A549 (cell line): ENCODE results near the gene LECT2. TPM values are rescaled to one million over a fixed set of nuclear protein-coding genes. Genes with fewer than 3 reads are reported as not detected.

Experiments used
- ATAC-seq, 2 experiments: fragments of 200-7000 bp in 1 of 2; fragments of >200 bp in 1 of 2; cut with Nextera tagmentation in 1 of 2; cut with Tn5 transposase in 1 of 2; 3 replicates each; pipeline versions ENCODE4 v1.8.0 to v1.9.1; 2018 to 2020; ENCODE audit warnings: mild to moderate bottlenecking in 1 of 2, moderate library complexity in 1 of 2
- CTCF ChIA-PET: fragments of 300-600 bp; sonication (Branson Sonifier 250); formaldehyde crosslinking; extraction: SDS; loops from one replicate; lab custom pipeline; 2021; ENCODE audit warnings: antibody characterized with exemption, inconsistent platforms; lab: Yijun Ruan, JAX
- POLR2A ChIA-PET: fragments of 350-600 bp; formaldehyde crosslinking; extraction: SDS; loops from one replicate; lab custom pipeline; 2021; ENCODE audit warnings: antibody characterized with exemption, inconsistent platforms; lab: Yijun Ruan, JAX
- DNase-seq, 2 experiments: peaks; one replicate each; pipeline versions ENCODE4 v3.0.0 to v3.0.0-alpha.2; 2011 to 2016; ENCODE audit warnings: low read depth in 1 of 2, low spot score in 1 of 2
- FAIRE-seq: peaks from 2 replicates; lab custom pipeline; 2011; peaks lifted over from hg19 to GRCh38; lab: Jason Lieb, UNC
- H3K27ac ChIP-seq, 2 experiments: fragments of >200 bp; sonication (Bioruptor Twin); formaldehyde crosslinking; 3 replicates each; pipeline ENCODE4 v1.5.1; 2016 to 2017
- H3K4me1 ChIP-seq: fragments of >200 bp; sonication (Bioruptor Twin); formaldehyde crosslinking; 3 replicates; pipeline ENCODE4 v1.6.1; 2016
- H3K4me2 ChIP-seq: fragments of >200 bp; sonication (Bioruptor Twin); formaldehyde crosslinking; 3 replicates; pipeline ENCODE4 v1.6.1; 2016
- H3K4me3 ChIP-seq: fragments of >200 bp; sonication (Bioruptor Twin); formaldehyde crosslinking; 3 replicates; pipeline ENCODE4 v1.5.1; 2016
- H3K9me3 ChIP-seq: fragments of >200 bp; sonication (Bioruptor Twin); formaldehyde crosslinking; 3 replicates; pipeline ENCODE4 v1.6.1; 2016
- BHLHE40 ChIP-seq: IDR thresholded peaks from 2 replicates; pipeline ENCODE4 v1.6.1; 2012; ENCODE audit warnings: low read depth, low read length, inconsistent platforms
- CEBPB ChIP-seq, 2 experiments: fragments of >200 bp in 1 of 2; sonication (Bioruptor Twin) in 1 of 2; formaldehyde crosslinking in 1 of 2; IDR thresholded peaks; 2 replicates each; pipeline ENCODE4 v1.6.1; 2012 to 2016
- CHD4 ChIP-seq: fragments of 200-600 bp; sonication (generic); IDR thresholded peaks from 2 replicates; pipeline ENCODE4 v1.6.1; 2016; ENCODE audit warnings: antibody characterized with exemption, mild to moderate bottlenecking, borderline replicate concordance
- EHF ChIP-seq: fragments of 250-450 bp; sonication (Bioruptor Pico); IDR thresholded peaks from 2 replicates; pipeline ENCODE4 v1.5.0; 2020; ENCODE audit warnings: mild to moderate bottlenecking
- EP300 ChIP-seq, 2 experiments: fragments of >200 bp; sonication (Bioruptor Twin); formaldehyde crosslinking; IDR thresholded peaks; 2 replicates in 1 of 2; 3 replicates in 1 of 2; pipeline ENCODE4 v1.6.1; 2016 to 2017
- ESRRA ChIP-seq: fragments of 150-350 bp; IDR thresholded peaks from 2 replicates; pipeline ENCODE4 v1.6.1; 2014; ENCODE audit warnings: mild to moderate bottlenecking, low read length, borderline replicate concordance
- FOSL2 ChIP-seq, 2 experiments: fragments of 450-650 bp in 1 of 2; fragments of >200 bp in 1 of 2; sonication (Bioruptor Twin) in 1 of 2; formaldehyde crosslinking; IDR thresholded peaks; 2 replicates each; pipeline versions ENCODE4 v1.5.0 to v1.6.1; 2016 to 2020; ENCODE audit warnings: mild to moderate bottlenecking in 1 of 2, moderate library complexity in 1 of 2
- GATA3 ChIP-seq: IDR thresholded peaks from 2 replicates; pipeline ENCODE4 v1.6.1; 2012; ENCODE audit warnings: borderline replicate concordance
- HDAC2 ChIP-seq: fragments of 200-600 bp; sonication (generic); IDR thresholded peaks from 2 replicates; pipeline ENCODE4 v1.6.1; 2016
- HEYL ChIP-seq: fragments of 250-450 bp; sonication (Bioruptor Pico); IDR thresholded peaks from 2 replicates; pipeline ENCODE4 v1.8.0; 2021; ENCODE audit warnings: mild to moderate bottlenecking, moderate library complexity
- JUNB ChIP-seq: fragments of >200 bp; sonication (Bioruptor Twin); formaldehyde crosslinking; IDR thresholded peaks from 2 replicates; pipeline ENCODE4 v1.6.1; 2016
- KDM1A ChIP-seq: fragments of 200-600 bp; sonication (generic); IDR thresholded peaks from 2 replicates; pipeline ENCODE4 v1.6.1; 2016; ENCODE audit warnings: low read depth, mild to moderate bottlenecking
- MAFK ChIP-seq: fragments of 450-650 bp; IDR thresholded peaks from 2 replicates; pipeline ENCODE4 v1.6.1; 2014; ENCODE audit not compliant: partially characterized antibody
- NPAS2 ChIP-seq: fragments of 250-450 bp; sonication (Bioruptor Pico); IDR thresholded peaks from 2 replicates; pipeline ENCODE4 v1.8.0; 2022; ENCODE audit warnings: mild to moderate bottlenecking, moderate library complexity, borderline replicate concordance
- NR3C1 ChIP-seq: fragments of >200 bp; sonication (Bioruptor Twin); formaldehyde crosslinking; IDR thresholded peaks from 3 replicates; pipeline ENCODE4 v1.6.1; 2017
- PHF8 ChIP-seq: fragments of 200-600 bp; sonication (generic); IDR thresholded peaks from 2 replicates; pipeline ENCODE4 v1.6.1; 2016; ENCODE audit warnings: low read depth, mild to moderate bottlenecking, antibody characterized with exemption, moderate library complexity, borderline replicate concordance
- POLR2A ChIP-seq: IDR thresholded peaks from 2 replicates; pipeline ENCODE4 v1.6.1; 2012; ENCODE audit warnings: mild to moderate bottlenecking, low read length
- POLR2AphosphoS2 ChIP-seq: conservative IDR thresholded peaks from 2 replicates; pipeline ENCODE4 v1.6.1; 2012; ENCODE audit warnings: low read length, improper control_type of control experiment, inconsistent platforms
- RAD21 ChIP-seq, 2 experiments: fragments of >200 bp in 1 of 2; sonication (Bioruptor Twin) in 1 of 2; formaldehyde crosslinking in 1 of 2; IDR thresholded peaks in 1 of 2; conservative IDR thresholded peaks in 1 of 2; 2 replicates in 1 of 2; 3 replicates in 1 of 2; pipeline ENCODE4 v1.6.1; 2012 to 2018; ENCODE audit warnings: inconsistent platforms in 1 of 2
- RARB ChIP-seq: fragments of 250-450 bp; sonication (Bioruptor Pico); IDR thresholded peaks from 2 replicates; pipeline ENCODE4 v1.8.0; 2021; ENCODE audit warnings: mild to moderate bottlenecking, moderate library complexity
- RFX5 ChIP-seq: fragments of 450-650 bp; IDR thresholded peaks from 2 replicates; pipeline ENCODE4 v1.7.1; 2014; ENCODE audit warnings: antibody characterized with exemption, mild to moderate bottlenecking, moderate library complexity
- TFCP2L1 ChIP-seq: fragments of 250-450 bp; sonication (Bioruptor Pico); IDR thresholded peaks from 2 replicates; pipeline ENCODE4 v1.5.0; 2021; ENCODE audit warnings: mild to moderate bottlenecking
- ZC3H11A ChIP-seq: fragments of 450-650 bp; IDR thresholded peaks from 2 replicates; pipeline ENCODE4 v1.6.1; 2014; ENCODE audit warnings: antibody characterized with exemption, mild to moderate bottlenecking
- ZFP36 ChIP-seq: fragments of 450-650 bp; IDR thresholded peaks from 2 replicates; pipeline ENCODE4 v1.6.1; 2014; ENCODE audit warnings: borderline replicate concordance; ENCODE audit not compliant: partially characterized antibody
- ZSCAN20 ChIP-seq: fragments of 250-450 bp; sonication (Bioruptor Pico); IDR thresholded peaks from 2 replicates; pipeline ENCODE4 v1.8.0; 2022; ENCODE audit warnings: mild to moderate bottlenecking, moderate library complexity
- WGBS: methylation state at CpG from one replicate; pipeline ENCODE4 v1.1.6; 2017; ENCODE audit errors: missing lambda C conversion rate; 5-methylcytosine and 5-hydroxymethylcytosine counted together
- polyA minus RNA-seq: library from RNA; depleted of rRNA, polyadenylated mRNA; stranded (reverse); fragments of >200 nt; gene quantifications from 2 replicates; pipeline ENCODE4 v1.2.3, GENCODE V29; 2011; rRNA and poly(A)+ RNA removed
- polyA plus RNA-seq, 4 experiments: library from polyadenylated mRNA; depleted of rRNA in 3 of 4; stranded (reverse); fragments of >200 nt; fragmentation: RNase III in 1 of 4; extraction: RNeasy Plus Mini Kit Qiagen cat#74134 plus additional on column Dnase treatment in 1 of 4; gene quantifications; 2 replicates in 3 of 4; 3 replicates in 1 of 4; pipeline ENCODE4 v1.2.3, GENCODE V29; 2011 to 2017
- TF ChIP-seq, protein P1 (sequence below): IDR thresholded peaks from 2 replicates; pipeline ENCODE4 v1.6.1; 2012; ENCODE audit warnings: low read depth, borderline replicate concordance
- TF ChIP-seq, protein P2 (sequence below): fragments of 150-350 bp; IDR thresholded peaks from 2 replicates; pipeline ENCODE4 v1.6.1; 2014; ENCODE audit warnings: low read depth, mild to moderate bottlenecking, low read length
- TF ChIP-seq, protein P3 (sequence below): fragments of 250-450 bp; sonication (Bioruptor Pico); IDR thresholded peaks from 2 replicates; pipeline ENCODE4 v1.5.0; 2020; ENCODE audit warnings: low read depth, mild to moderate bottlenecking, moderate library complexity
- TF ChIP-seq, protein P4 (sequence below): fragments of 450-650 bp; IDR thresholded peaks from 2 replicates; pipeline ENCODE4 v1.6.1; 2014; ENCODE audit warnings: antibody characterized with exemption

The LECT2 gene
- polyA plus RNA-seq (2011; rRNA removed) (not detected in 2 replicates), polyA plus RNA-seq (2017; fragmentation: RNase III; extraction: RNeasy Plus Mini Kit Qiagen cat#74134 plus additional on column Dnase treatment) (not detected in 3 replicates), polyA minus RNA-seq (not detected in 2 replicates)
- polyA plus RNA-seq (2012; cell fraction: cytosol; rRNA removed), result not detected in 2 replicates
- polyA plus RNA-seq (2012; cell fraction: nucleus; rRNA removed), result not detected in 2 replicates

DNA sequence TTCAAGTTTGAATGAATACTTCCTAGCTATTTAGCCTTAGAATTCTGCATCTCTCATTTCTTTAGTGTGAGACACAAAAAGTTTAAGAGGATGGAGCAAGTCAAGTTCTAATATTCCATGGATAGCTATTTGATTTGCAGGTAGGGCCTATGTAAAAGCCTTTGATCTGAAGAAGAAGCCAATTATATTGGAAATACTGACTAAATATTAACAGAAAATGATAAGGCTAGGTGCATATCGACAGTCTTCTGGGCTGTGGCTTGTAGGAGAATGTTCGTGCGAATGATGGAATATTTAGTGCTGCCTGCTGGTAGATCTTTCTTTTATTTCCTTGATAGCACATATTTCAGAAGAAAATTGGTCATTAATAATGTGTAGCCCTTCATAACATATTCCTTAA, at the start of gene LECT2:
LECT2 (minus strand) TSS at position 85 of the 400 bp plus-strand sequence. CDS start 150 bp downstream, outside the sequence.
- CTCF ChIA-PET, result no interaction called here
- no peak within 1 kb of the TSS for H3K27ac ChIP-seq
- no peaks in the 10 kb centered on the region for H3K4me1 ChIP-seq
- DNase-seq (no peak), FAIRE-seq (no peak), ATAC-seq (no peak)
- POLR2A ChIA-PET, result no interaction called here
- WGBS, result 94% methylated on average over 3 of the region's 3 CpGs
- no peak for TF ChIP-seq EHF (CRISPR knock-in tag)
- TF ChIP-seq RFX5, result no peak
- no peak for TF ChIP-seq HDAC2
- no peak for TF ChIP-seq RAD21 (conservative IDR thresholded peaks at IDR 0.05 in 1 of 2, IDR thresholded peaks at IDR 0.05 in 1 of 2)
- no peak for TF ChIP-seq JUNB
- no peak for TF ChIP-seq ZSCAN20 (CRISPR knock-in tag)
- TF ChIP-seq, protein P1, sequence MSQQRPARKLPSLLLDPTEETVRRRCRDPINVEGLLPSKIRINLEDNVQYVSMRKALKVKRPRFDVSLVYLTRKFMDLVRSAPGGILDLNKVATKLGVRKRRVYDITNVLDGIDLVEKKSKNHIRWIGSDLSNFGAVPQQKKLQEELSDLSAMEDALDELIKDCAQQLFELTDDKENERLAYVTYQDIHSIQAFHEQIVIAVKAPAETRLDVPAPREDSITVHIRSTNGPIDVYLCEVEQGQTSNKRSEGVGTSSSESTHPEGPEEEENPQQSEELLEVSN, result no peak
- TF ChIP-seq CHD4, result no peak
- TF ChIP-seq, protein P2, sequence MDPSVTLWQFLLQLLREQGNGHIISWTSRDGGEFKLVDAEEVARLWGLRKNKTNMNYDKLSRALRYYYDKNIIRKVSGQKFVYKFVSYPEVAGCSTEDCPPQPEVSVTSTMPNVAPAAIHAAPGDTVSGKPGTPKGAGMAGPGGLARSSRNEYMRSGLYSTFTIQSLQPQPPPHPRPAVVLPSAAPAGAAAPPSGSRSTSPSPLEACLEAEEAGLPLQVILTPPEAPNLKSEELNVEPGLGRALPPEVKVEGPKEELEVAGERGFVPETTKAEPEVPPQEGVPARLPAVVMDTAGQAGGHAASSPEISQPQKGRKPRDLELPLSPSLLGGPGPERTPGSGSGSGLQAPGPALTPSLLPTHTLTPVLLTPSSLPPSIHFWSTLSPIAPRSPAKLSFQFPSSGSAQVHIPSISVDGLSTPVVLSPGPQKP, result no peak
- no peak for TF ChIP-seq ZC3H11A
- TF ChIP-seq HEYL, result no peak
- no peak for TF ChIP-seq GATA3
- TF ChIP-seq NR3C1, result no peak
- TF ChIP-seq CEBPB (IDR thresholded peaks at IDR 0.05), result no peak
- TF ChIP-seq, protein P3, sequence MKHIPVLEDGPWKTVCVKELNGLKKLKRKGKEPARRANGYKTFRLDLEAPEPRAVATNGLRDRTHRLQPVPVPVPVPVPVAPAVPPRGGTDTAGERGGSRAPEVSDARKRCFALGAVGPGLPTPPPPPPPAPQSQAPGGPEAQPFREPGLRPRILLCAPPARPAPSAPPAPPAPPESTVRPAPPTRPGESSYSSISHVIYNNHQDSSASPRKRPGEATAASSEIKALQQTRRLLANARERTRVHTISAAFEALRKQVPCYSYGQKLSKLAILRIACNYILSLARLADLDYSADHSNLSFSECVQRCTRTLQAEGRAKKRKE (CRISPR knock-in tag), result no peak
- no peak for TF ChIP-seq POLR2AphosphoS2
- TF ChIP-seq RARB (CRISPR knock-in tag), result no peak
- H3K4me3 ChIP-seq, result no peak within 1 kb of the TSS
- H3K4me2 ChIP-seq, result no peak within 1 kb of the TSS
- no peaks in the 10 kb centered on the region for H3K9me3 ChIP-seq

DNA sequence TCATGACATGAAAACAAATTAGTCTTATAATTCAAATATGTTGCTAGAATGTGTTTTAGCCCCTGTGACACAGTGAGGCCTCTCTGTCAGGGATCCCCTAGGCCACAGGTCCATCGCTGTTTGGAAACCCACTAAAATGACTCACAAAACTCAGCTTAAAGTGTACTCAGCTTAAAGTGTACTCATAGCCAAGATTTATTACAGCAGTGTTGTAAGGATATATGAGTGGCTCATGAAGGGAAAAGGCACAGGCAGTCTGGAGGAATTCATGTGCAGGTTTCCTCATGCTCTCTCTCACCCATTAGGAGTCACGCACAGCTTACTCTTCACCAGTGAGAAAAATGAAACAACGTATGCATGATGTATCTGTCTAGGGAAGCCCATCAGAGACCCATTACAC, 49.7 kb upstream of the LECT2 start:
- Histone ChIP-seq H3K4me1 (peaks cover 53% of the 10 kb centered on the region), H3K27ac (peak overlapping the region; percentile 92 to 96), H3K9me3 (no peaks in the 10 kb centered on the region), H3K4me3 (no peak overlapping the region), H3K4me2 (peak overlapping the region; percentile 45; the same call in 1 of the 3 replicates)
- CTCF ChIA-PET, result interaction anchor here (1.0 to 4.9 kb wide), 6 partner anchors 11 to 59 kb away, joined by 3 to 29 read pairs (median 6); partner anchors contain the start of gene TGFBI
- no peak; a peak in 1 of 6 replicates for ATAC-seq
- POLR2A ChIA-PET, result interaction anchor here (1.0 to 3.8 kb wide), 4 partner anchors 11 to 28 kb away, joined by 3 to 31 read pairs (median 5); partner anchors contain the start of gene TGFBI
- WGBS, result 85% methylated on average over 3 of the region's 3 CpGs
- FAIRE-seq, result no peak
- TF ChIP-seq CEBPB (IDR thresholded peaks at IDR 0.05) (0 out of 4 replicates have a peak, but pooled peaks of 1 of the 2 experiments have one; percentile 35), TFCP2L1 (CRISPR knock-in tag) (no peak), NPAS2 (CRISPR knock-in tag) (no peak), FOSL2 (IDR thresholded peaks at IDR 0.05) (no peak), FOSL2 (CRISPR knock-in tag; IDR thresholded peaks at IDR 0.05) (peak; percentile 42; the same call in 1 of the 2 replicates)
- no peak for DNase-seq

DNA sequence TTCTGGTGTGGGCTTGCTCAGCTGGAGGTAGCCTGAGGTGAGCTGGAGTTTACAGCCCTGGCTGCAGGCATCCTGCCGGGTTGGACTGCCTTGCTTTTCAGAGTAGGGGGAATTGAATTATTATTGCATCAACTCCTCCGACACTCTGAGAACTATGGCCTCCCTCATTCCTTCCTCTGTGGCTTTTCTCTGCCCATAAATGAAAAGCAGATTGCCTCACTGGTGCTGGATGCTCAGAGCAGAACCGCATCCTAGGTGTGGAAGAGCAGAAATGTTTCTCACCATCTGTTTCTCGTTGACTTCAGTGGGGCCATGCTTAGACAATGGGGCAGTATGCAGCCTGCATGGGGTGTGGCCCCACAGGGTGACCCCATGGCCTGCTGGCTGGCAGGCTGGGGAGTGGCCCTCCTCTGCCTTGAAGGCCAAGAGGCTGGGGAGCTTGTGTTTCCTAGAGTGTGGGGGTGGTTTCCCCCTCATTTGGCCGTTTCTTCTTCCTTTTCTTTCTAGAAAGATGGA, 46.7 kb upstream of the LECT2 start:
- FAIRE-seq (no peak), DNase-seq (no peak), ATAC-seq (no peak)
- H3K4me1 ChIP-seq, result peaks cover 49% of the 10 kb centered on the region
- ChIA-PET POLR2A (no interaction called here), CTCF (interaction anchor here (0.9 to 2.8 kb wide), 5 partner anchors 10 to 210 kb away, joined by 3 to 11 read pairs (median 4); no protein-coding TSS in a partner anchor)
- H3K9me3 ChIP-seq, result no peaks in the 10 kb centered on the region
- WGBS, result 47% methylated on average over 5 of the region's 5 CpGs
- no peak overlapping the region for H3K4me3 ChIP-seq
- no peak overlapping the region for H3K4me2 ChIP-seq
- TF ChIP-seq ZFP36 (no peak), GATA3 (no peak), MAFK (no peak), ESRRA (no peak), ZC3H11A (no peak), KDM1A (no peak), PHF8 (no peak), NR3C1 (no peak), POLR2A (no peak), EP300 (IDR thresholded peaks at IDR 0.05) (no peak), BHLHE40 (no peak)
- TF ChIP-seq, protein P4, sequence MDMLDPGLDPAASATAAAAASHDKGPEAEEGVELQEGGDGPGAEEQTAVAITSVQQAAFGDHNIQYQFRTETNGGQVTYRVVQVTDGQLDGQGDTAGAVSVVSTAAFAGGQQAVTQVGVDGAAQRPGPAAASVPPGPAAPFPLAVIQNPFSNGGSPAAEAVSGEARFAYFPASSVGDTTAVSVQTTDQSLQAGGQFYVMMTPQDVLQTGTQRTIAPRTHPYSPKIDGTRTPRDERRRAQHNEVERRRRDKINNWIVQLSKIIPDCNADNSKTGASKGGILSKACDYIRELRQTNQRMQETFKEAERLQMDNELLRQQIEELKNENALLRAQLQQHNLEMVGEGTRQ, result no peak
- TF ChIP-seq, all 56 proteins: peak for 0
- H3K27ac ChIP-seq, result peak overlapping the region; percentile 23 to 85; a peak in 5 of 6 replicates
